Fibroblast of villous mesenchyme (primary cell): ENCODE measurements around the gene MAP4K4. TPM values are rescaled to one million over a fixed set of nuclear protein-coding genes. Genes with fewer than 3 reads are reported as not detected.
A peak's percentile ranks its signal among the peaks of the same experiment; 100 is the strongest.

Experiments
- DNase-seq: peaks from one replicate; pipeline ENCODE4 v3.0.0-alpha.2; 2010; ENCODE audit warnings: low read depth
- H3K4me3 ChIP-seq: 2 replicates; pipeline ENCODE4 v1.5.1; 2011; ENCODE audit warnings: low read depth, mild to moderate bottlenecking, low read length
- total RNA-seq: library from RNA; depleted of rRNA; stranded (reverse); fragments of >200 nt; gene quantifications from 2 replicates; pipeline ENCODE4 v1.2.3, GENCODE V29; 2012
- TF ChIP-seq, protein P1 (sequence below): IDR thresholded peaks from 2 replicates; pipeline ENCODE4 v1.5.1; 2012; ENCODE audit warnings: low read depth, mild to moderate bottlenecking, low read length; ENCODE audit not compliant: insufficient read depth

Gene MAP4K4
- total RNA-seq, 1 donor: 95.0 TPM

DNA sequence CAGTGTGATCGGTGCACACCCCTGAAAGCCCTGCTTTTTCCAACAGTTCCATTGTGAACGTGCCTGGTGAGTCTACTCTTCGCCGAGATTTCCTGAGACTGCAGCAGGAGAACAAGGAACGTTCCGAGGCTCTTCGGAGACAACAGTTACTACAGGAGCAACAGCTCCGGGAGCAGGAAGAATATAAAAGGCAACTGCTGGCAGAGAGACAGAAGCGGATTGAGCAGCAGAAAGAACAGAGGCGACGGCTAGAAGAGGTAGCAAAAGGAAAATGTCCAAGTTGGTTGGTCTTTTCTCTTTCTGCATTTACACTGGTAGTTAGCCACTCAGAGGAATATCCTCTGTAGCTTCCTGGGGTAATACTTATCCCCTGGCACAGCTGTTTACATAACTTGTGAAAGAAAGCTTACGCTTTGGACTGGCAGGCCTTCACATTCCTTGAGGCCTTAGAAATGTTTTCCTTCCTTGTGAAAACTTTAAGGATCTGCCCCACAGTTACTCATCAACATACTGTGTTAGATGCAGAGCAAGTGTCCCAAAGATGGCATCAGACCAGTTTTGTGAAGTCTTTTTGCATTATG is 146.6 kb downstream of the MAP4K4 start:
- H3K4me3 ChIP-seq: no peak overlapping the region

DNA sequence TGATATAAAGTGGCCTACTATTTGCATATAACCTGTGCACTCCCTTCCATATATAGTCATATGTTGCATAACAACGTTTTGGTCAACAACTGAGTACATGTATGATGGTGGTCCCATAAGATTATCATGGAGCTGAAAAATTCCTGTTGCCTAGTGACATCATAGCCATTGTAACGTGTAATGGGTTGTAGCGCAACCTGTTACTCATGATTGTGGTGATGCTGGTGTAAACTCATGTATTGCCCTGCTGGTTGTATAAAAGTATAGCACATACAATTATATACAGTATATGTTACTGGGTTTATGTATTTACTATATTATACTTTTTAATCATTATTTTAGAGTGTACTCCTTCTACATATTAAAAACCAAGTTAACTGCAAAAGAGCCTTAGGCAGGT is 149.5 kb downstream of the MAP4K4 start:
- H3K4me3 ChIP-seq: no peak overlapping the region
- TF ChIP-seq, protein P1, sequence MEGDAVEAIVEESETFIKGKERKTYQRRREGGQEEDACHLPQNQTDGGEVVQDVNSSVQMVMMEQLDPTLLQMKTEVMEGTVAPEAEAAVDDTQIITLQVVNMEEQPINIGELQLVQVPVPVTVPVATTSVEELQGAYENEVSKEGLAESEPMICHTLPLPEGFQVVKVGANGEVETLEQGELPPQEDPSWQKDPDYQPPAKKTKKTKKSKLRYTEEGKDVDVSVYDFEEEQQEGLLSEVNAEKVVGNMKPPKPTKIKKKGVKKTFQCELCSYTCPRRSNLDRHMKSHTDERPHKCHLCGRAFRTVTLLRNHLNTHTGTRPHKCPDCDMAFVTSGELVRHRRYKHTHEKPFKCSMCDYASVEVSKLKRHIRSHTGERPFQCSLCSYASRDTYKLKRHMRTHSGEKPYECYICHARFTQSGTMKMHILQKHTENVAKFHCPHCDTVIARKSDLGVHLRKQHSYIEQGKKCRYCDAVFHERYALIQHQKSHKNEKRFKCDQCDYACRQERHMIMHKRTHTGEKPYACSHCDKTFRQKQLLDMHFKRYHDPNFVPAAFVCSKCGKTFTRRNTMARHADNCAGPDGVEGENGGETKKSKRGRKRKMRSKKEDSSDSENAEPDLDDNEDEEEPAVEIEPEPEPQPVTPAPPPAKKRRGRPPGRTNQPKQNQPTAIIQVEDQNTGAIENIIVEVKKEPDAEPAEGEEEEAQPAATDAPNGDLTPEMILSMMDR: no peak
- no peak for DNase-seq

More for the DNA sequence above, 146.6 kb downstream of the MAP4K4 start:
- DNase-seq: peak; percentile 58
- TF ChIP-seq, protein P1: no peak

DNA sequence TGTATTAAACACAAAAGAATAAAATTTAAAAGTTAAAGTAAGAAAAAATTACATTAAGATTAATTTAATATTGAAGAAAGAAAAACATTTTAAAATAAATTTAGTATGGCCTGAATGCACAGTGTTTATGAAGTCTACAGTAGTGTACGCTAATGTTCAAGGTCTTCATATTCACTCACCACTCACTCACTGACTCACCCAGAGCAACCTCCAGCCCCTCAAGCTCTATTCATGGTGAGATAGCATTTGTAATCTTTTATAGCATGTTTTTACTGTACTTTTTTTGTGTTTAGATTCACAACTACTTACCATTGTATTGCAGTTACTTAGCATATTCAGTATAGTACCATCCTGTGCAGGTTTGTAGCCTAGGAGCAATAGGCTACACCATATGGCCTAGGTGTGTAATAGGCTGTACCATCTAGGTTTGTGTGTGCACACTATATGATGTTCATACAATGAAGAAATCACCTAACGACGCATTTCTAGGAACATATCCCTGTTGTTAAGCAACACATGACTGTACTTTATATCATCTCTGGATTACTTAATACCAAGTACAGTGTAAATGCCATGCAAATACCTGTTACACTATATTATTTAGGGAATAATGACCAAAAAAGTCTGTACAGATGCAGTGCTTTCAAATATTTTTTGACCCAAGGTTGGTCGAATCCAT is 150.3 kb downstream of the MAP4K4 start:
- TF ChIP-seq, protein P1: no peak
- no peak for DNase-seq
- H3K4me3 ChIP-seq: no peak overlapping the region

DNA sequence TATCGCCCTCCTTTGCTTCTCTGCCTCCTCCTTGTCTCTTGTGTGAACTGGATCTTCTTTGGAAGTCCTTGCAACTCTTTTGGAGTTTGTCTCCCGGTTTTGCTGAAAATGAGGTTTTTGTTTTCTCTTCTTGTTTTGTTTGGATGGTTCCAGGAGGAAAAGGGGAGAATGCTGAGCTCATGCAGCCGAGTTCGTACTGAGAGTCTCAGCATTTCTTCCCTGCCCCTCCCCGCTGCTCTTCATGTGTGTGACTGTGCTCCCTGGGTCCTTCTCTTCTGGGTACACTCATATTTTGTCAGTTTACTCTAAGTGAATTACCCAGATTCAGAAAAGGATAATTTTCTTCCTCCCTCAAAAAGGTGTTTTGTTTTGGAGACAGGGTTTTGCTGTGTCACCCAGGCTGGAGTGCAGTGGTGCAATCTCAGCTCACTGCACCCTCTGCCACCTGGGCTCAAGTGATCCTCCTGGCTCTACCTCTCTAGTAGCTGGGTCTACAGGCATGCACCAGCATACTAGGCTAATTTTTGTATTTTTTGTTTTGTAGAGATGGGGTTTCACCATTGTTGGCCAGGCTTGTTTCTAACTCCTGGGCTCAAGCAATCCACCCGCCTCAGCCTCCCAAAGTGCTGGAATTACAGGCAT is 151.4 kb downstream of the MAP4K4 start:
- DNase-seq: no peak
- H3K4me3 ChIP-seq: no peak overlapping the region
- TF ChIP-seq, protein P1: no peak

DNA sequence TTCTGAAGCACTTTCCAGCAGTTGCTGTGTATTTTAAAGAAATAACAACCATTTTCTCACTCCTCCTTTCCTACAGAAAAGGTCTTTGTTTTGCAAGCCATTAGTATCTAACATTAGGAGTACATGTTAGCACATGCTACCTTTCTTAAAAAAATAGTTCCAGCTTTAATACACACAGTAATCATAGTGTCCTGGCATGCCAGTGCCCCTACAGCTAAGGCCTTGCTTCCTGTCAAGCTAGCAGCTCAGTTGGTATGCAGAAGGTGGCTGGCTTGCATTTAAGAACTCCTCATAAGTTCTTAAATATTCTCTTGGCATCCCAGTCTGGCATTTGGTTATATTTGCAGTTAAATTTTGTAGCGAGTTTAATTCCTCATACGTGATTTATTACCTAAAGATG is 152.9 kb downstream of the MAP4K4 start:
- DNase-seq: no peak
- TF ChIP-seq, protein P1: no peak
- no peak overlapping the region for H3K4me3 ChIP-seq

DNA sequence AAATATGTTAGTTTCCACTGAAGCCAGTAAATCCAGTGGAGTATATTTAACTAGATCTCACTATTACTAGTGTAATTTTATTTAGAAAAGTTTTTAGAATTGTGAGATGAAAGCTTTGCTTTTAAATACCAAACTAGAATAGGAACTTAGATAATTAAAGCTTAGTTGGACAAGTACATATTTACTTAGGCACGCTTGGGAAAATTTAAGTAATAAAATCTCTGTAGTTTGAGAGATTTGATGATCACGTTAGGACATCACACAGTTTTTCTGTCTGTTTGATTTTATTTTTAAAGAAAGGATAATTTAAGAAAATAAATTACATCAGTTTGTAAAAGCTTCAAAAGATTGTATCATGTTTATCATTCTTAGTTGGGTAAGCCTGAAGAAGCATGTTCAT is 153.5 kb downstream of the MAP4K4 start:
- no peak overlapping the region for H3K4me3 ChIP-seq
- TF ChIP-seq, protein P1: no peak
- no peak for DNase-seq
